GM12878 (cell line): Measurements from ENCODE around the gene IFIH1. TPM values are rescaled to one million over a fixed set of nuclear protein-coding genes. Genes with fewer than 3 reads are reported as not detected.

Experiments used
- ATAC-seq: fragments of 200-7000 bp; cut with Tn5 transposase; 3 replicates; pipeline ENCODE4 v1.9.1; 2020; ENCODE audit warnings: mild to moderate bottlenecking, moderate library complexity
- BruUV-seq: library from RNA; stranded (reverse); fragments of 400-500 nt; replicated peaks from 2 replicates; lab custom pipeline; 2021; lab: Mats Ljungman, UMichigan
- CTCF ChIA-PET: fragments of 300-600 bp; sonication (Branson Sonifier 250); formaldehyde crosslinking; extraction: SDS; loops from one replicate; lab custom pipeline; 2021; ENCODE audit warnings: inconsistent platforms; lab: Yijun Ruan, JAX
- POLR2A ChIA-PET: fragments of 350-600 bp; formaldehyde crosslinking; extraction: SDS; loops from one replicate; lab custom pipeline; 2021; ENCODE audit warnings: inconsistent platforms; lab: Charles Lee
- RAD21 ChIA-PET: fragments of 300-600 bp; sonication (Branson Sonifier 250); formaldehyde crosslinking; loops from one replicate; lab custom pipeline; 2023; ENCODE audit warnings: antibody characterized with exemption; ENCODE audit not compliant: unreplicated experiment; lab: Charles Lee
- SMC1A ChIA-PET: fragments of 300-600 bp; sonication (Branson Sonifier 250); formaldehyde crosslinking; loops from one replicate; lab custom pipeline; 2023; ENCODE audit not compliant: unreplicated experiment, uncharacterized antibody; lab: Charles Lee
- DNase-seq: peaks from one replicate; pipeline ENCODE4 v3.0.0-alpha.2; 2011; ENCODE audit warnings: low read depth, low spot score
- FAIRE-seq: peaks from 3 replicates; lab custom pipeline; 2011; peaks lifted over from hg19 to GRCh38; lab: Jason Lieb, UNC
- H2AFZ ChIP-seq: 2 replicates; pipeline ENCODE4 v1.6.0; 2011; ENCODE audit warnings: low read depth, low read length, control low read depth; ENCODE audit not compliant: control insufficient read depth
- H3K27ac ChIP-seq: 2 replicates; pipeline ENCODE4 v1.5.1; 2011; ENCODE audit warnings: control low read depth; ENCODE audit not compliant: control insufficient read depth, insufficient read depth
- H3K27me3 ChIP-seq, 2 experiments: replicated peaks in 1 of 2; 2 replicates each; pipeline versions ENCODE4 v1.6.0 to v1.6.1; 2011; ENCODE audit warnings: low read length in 1 of 2; ENCODE audit not compliant: control insufficient read depth in 2 of 2, insufficient read depth in 2 of 2
- H3K36me3 ChIP-seq, 2 experiments: 2 replicates each; pipeline ENCODE4 v1.5.1; 2011; ENCODE audit warnings: low read length in 1 of 2; ENCODE audit not compliant: control insufficient read depth in 2 of 2, insufficient read depth in 2 of 2
- H3K4me1 ChIP-seq: 2 replicates; pipeline ENCODE4 v1.6.1; 2011; ENCODE audit warnings: mild to moderate bottlenecking, low read length, moderate library complexity, mixed read lengths; ENCODE audit not compliant: control insufficient read depth, insufficient read depth
- H3K4me2 ChIP-seq: 2 replicates; pipeline ENCODE4 v1.6.0; 2011; ENCODE audit warnings: control low read depth; ENCODE audit not compliant: control insufficient read depth, insufficient read depth
- H3K4me3 ChIP-seq: fragments of 200-600 bp; sonication (generic); 2 replicates; pipeline ENCODE4 v1.5.1; 2016
- H3K79me2 ChIP-seq: 2 replicates; pipeline ENCODE4 v1.6.0; 2011; ENCODE audit warnings: low read length; ENCODE audit not compliant: control insufficient read depth, insufficient read depth
- H3K9ac ChIP-seq: 2 replicates; pipeline ENCODE4 v1.8.0; 2011; ENCODE audit warnings: low read length, control low read depth, mixed read lengths; ENCODE audit not compliant: control insufficient read depth, insufficient read depth
- H3K9me3 ChIP-seq: replicated peaks from 3 replicates; pipeline ENCODE4 v1.5.1; 2011; ENCODE audit warnings: mild to moderate bottlenecking, low read length; ENCODE audit not compliant: control insufficient read depth, insufficient read depth
- H4K20me1 ChIP-seq: 2 replicates; pipeline ENCODE4 v1.6.0; 2011; ENCODE audit not compliant: control insufficient read depth, insufficient read depth
- BHLHE40 ChIP-seq, 2 experiments: fragments of 450-650 bp in 1 of 2; IDR thresholded peaks; 2 replicates each; pipeline ENCODE4 v1.6.1; 2011 to 2017; ENCODE audit warnings: low read depth in 2 of 2, borderline replicate concordance in 1 of 2, improper control_type of control experiment in 1 of 2, low read length in 1 of 2, mild to moderate bottlenecking in 1 of 2
- NFXL1 ChIP-seq: fragments of 450-650 bp; IDR thresholded peaks from 2 replicates; pipeline ENCODE4 v1.6.1; 2017; ENCODE audit warnings: antibody characterized with exemption, mild to moderate bottlenecking, borderline replicate concordance
- RAD51 ChIP-seq: fragments of 450-650 bp; IDR thresholded peaks from 2 replicates; pipeline ENCODE4 v1.6.1; 2016; ENCODE audit warnings: moderate library complexity, mild to moderate bottlenecking, inconsistent platforms
- SIN3A ChIP-seq: IDR thresholded peaks from 2 replicates; pipeline ENCODE4 v1.6.1; 2012; ENCODE audit warnings: low read depth, low read length, improper control_type of control experiment
- SIX5 ChIP-seq: IDR thresholded peaks from 2 replicates; pipeline ENCODE4 v1.6.1; 2011; ENCODE audit warnings: mild to moderate bottlenecking, low read depth, low read length, moderate library complexity; ENCODE audit not compliant: severe bottlenecking
- SMAD5 ChIP-seq: IDR thresholded peaks from 2 replicates; pipeline ENCODE4 v1.6.1; 2016; ENCODE audit warnings: antibody characterized with exemption, low read depth
- SUPT20H ChIP-seq: IDR thresholded peaks from 2 replicates; pipeline ENCODE4 v1.6.1; 2011; ENCODE audit warnings: low read depth, mild to moderate bottlenecking, low read length, moderate library complexity, borderline replicate concordance; ENCODE audit not compliant: control insufficient read depth
- WRNIP1 ChIP-seq: IDR thresholded peaks from 2 replicates; pipeline ENCODE4 v1.6.1; 2011; ENCODE audit warnings: low read depth, low read length, improper control_type of control experiment, borderline replicate concordance
- WGBS: methylation state at CpG from one replicate; pipeline ENCODE4 v1.1.6; 2016; ENCODE audit warnings: low lambda C conversion rate; ENCODE audit not compliant: insufficient replicate concordance, insufficient coverage; ENCODE audit errors: missing lambda C conversion rate; 5-methylcytosine and 5-hydroxymethylcytosine counted together
- in situ Hi-C: fragments of 300-500 bp; cut with MboI; formaldehyde crosslinking; loops from 9 replicates; pipeline ENCODE4 v1.14.3; 2018; ENCODE audit warnings: mixed read lengths
- intact Hi-C: fragments of 100-400 bp; cut with micrococcal nuclease; formaldehyde crosslinking; loops from one replicate; pipeline ENCODE4 v1.14.2; 2022; ENCODE audit not compliant: unreplicated experiment
- polyA plus RNA-seq, 11 experiments: library from polyadenylated mRNA; depleted of rRNA in 4 of 11; unstranded in 6 of 11; stranded (reverse) in 5 of 11; fragments of >200 nt; fragmentation: Nextera tagmentation in 4 of 11; fragmentation: Illumina TruSeq in 1 of 11; extraction: Ambion mirVana in 4 of 11; extraction: Trizol in 1 of 11; gene quantifications; 1 replicate in 1 of 11; 2 replicates in 10 of 11; pipeline versions ENCODE4 v1.2.1 to v1.2.3, GENCODE V29; 2011 to 2016; ENCODE audit warnings: inconsistent platforms in 2 of 11, missing spikeins in 2 of 11, low read depth in 1 of 11
- total RNA-seq, 4 experiments: library from RNA; depleted of rRNA in 3 of 4; stranded (reverse); fragments of >200 nt in 3 of 4; fragmentation: Illumina TruSeq in 1 of 4; extraction: Trizol in 1 of 4; gene quantifications; 2 replicates each; pipeline versions ENCODE4 v1.2.1 to v1.2.3, GENCODE V29; 2013 to 2021
- TF ChIP-seq, protein P1 (sequence below): IDR thresholded peaks from 2 replicates; pipeline ENCODE4 v1.6.1; 2011; ENCODE audit warnings: borderline replicate concordance, low read depth, mild to moderate bottlenecking, moderate library complexity, low read length; ENCODE audit not compliant: insufficient read depth, poor library complexity, severe bottlenecking
- TF ChIP-seq, protein P2 (sequence below): fragments of 450-650 bp; IDR thresholded peaks from 2 replicates; pipeline ENCODE4 v1.6.1; 2016; ENCODE audit warnings: mild to moderate bottlenecking

Gene IFIH1
- total and polyA plus RNA-seq, 10 of the 15 experiments (the other 5 are each of a cell fraction or from before 2014, with no cell fraction given), result 12.5 to 40.9 (median 28.8) TPM

DNA sequence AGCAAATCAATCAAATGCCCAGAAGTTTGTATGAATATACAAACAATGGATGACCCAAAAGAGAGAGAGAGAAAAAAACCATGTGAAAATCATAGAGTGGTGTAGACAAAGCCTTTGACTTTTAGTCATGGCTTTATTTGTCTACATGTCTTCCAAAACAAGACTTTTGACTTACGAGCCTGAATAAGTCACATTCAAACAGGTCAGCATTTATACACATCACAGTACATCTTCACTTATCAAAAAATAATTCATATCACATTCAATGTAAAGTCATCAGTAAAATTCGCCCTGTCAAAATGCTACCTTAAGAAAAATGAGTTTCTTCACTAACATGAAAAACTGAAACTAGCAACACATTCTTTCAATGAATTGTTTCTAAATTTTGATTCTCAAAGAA is 1.9 kb downstream of the IFIH1 start (continued):
- TF ChIP-seq SUPT20H (no peak), SMAD5 (no peak), RAD51 (no peak), WRNIP1 (no peak), SIX5 (no peak)

DNA sequence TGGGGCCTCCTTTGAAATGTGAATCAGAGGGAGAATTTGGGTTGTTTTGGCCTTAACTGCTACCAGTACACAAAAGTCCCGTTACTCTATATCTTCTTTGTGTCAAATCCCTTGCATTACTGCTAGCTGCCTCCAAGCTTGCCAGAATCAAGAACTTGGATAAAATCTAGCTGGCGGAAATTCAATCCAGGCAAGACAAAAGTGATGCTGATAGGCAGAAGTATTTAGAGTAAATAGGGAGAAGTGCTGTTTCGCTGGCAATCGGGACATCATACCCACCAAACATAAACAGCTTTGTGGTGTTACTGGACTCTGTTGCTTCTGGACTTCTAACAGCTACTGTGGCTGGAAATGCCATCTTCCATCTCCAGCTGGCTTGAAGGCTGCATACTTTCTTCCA is 2.5 kb downstream of the IFIH1 start:
- TF ChIP-seq BHLHE40 (IDR thresholded peaks at IDR 0.05; ENCODE audit: borderline replicate concordance in 1 of 2, low read depth in 2 of 2, low read length in 1 of 2) (no peak), SIN3A (no peak), NFXL1 (no peak)
- TF ChIP-seq, protein P1, sequence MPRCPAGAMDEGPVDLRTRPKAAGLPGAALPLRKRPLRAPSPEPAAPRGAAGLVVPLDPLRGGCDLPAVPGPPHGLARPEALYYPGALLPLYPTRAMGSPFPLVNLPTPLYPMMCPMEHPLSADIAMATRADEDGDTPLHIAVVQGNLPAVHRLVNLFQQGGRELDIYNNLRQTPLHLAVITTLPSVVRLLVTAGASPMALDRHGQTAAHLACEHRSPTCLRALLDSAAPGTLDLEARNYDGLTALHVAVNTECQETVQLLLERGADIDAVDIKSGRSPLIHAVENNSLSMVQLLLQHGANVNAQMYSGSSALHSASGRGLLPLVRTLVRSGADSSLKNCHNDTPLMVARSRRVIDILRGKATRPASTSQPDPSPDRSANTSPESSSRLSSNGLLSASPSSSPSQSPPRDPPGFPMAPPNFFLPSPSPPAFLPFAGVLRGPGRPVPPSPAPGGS, result no peak
- TF ChIP-seq, protein P2, sequence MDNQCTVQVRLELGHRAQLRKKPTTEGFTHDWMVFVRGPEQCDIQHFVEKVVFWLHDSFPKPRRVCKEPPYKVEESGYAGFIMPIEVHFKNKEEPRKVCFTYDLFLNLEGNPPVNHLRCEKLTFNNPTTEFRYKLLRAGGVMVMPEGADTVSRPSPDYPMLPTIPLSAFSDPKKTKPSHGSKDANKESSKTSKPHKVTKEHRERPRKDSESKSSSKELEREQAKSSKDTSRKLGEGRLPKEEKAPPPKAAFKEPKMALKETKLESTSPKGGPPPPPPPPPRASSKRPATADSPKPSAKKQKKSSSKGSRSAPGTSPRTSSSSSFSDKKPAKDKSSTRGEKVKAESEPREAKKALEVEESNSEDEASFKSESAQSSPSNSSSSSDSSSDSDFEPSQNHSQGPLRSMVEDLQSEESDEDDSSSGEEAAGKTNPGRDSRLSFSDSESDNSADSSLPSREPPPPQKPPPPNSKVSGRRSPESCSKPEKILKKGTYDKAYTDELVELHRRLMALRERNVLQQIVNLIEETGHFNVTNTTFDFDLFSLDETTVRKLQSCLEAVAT, result peak; percentile 75; the same call in 1 of the 2 replicates
- WGBS, result 78% methylated on average over 4 of the region's 4 CpGs
- no peak overlapping the region for H2AFZ ChIP-seq
- SMC1A ChIA-PET, result interaction anchor here (1.1 to 2.4 kb wide), 5 partner anchors 9 to 27 kb away, joined by 3 to 7 read pairs (median 6); no protein-coding TSS in a partner anchor
- no peak for ATAC-seq
- CTCF ChIA-PET, result interaction anchor here (0.6 to 1.8 kb wide), 8 partner anchors 11 to 78 kb away, joined by 3 to 14 read pairs (median 6); no protein-coding TSS in a partner anchor
- H3K9ac ChIP-seq, result peak overlapping the region; percentile 97
- in situ Hi-C loops, result loop anchor here (25.0 kb wide), 1 partner anchor 929 kb away; no protein-coding TSS in a partner anchor
- H3K4me1 ChIP-seq, result no peaks in the 10 kb centered on the region
- peak overlapping the region; percentile 90 for H3K4me3 ChIP-seq
- DNase-seq, result no peak
- no peaks in the 10 kb centered on the region for H3K27me3 ChIP-seq
- peak overlapping the region; percentile 92 for H3K4me2 ChIP-seq
- no peak for FAIRE-seq
- intact Hi-C loops, result loop anchor here (5.0 to 10.0 kb wide), 6 partner anchors 259 to 1151 kb away; partner anchors contain the start of genes PSMD14 and TANK
- BruUV-seq, result no TSS peak
- no peaks in the 10 kb centered on the region for H4K20me1 ChIP-seq
- POLR2A ChIA-PET, result interaction anchor here (1.0 to 1.5 kb wide), 4 partner anchors 9 to 27 kb away, joined by 3 to 5 read pairs (median 3); partner anchors contain the start of gene GCA
- RAD21 ChIA-PET, result interaction anchor here (1.1 kb wide), 2 partner anchors 18 kb away, joined by 4 read pairs; no protein-coding TSS in a partner anchor
- peaks cover 98% of the 10 kb centered on the region for H3K79me2 ChIP-seq
- peaks cover 0 to 3% of the 10 kb centered on the region in 2 experiments; a peak in 1 of 4 replicates for H3K36me3 ChIP-seq
- no peaks in the 10 kb centered on the region for H3K9me3 ChIP-seq
- peak overlapping the region; percentile 46; the same call in 1 of the 2 replicates for H3K27ac ChIP-seq
